CD14-positive monocyte (primary cell): Measurements from ENCODE around the gene SETD3. TPM values are rescaled to one million over a fixed set of nuclear protein-coding genes. Genes with fewer than 3 reads are reported as not detected.

Source experiments
- DNase-seq, 3 donors: peaks; one replicate each; pipeline ENCODE4 v3.0.0-alpha.2; 2011 to 2022
- H2AFZ ChIP-seq: 2 replicates; pipeline ENCODE4 v1.6.0; 2012; ENCODE audit warnings: mild to moderate bottlenecking, low read depth, low read length, inconsistent platforms; ENCODE audit not compliant: insufficient read depth, poor library complexity, severe bottlenecking
- H3K27ac ChIP-seq, 2 donors: 1 replicate in 1 of 2; 2 replicates in 1 of 2; pipeline ENCODE4 v1.5.1; 2012 to 2013; ENCODE audit warnings: low read length in 2 of 2, control low read depth in 1 of 2, inconsistent platforms in 1 of 2, low read depth in 1 of 2, mild to moderate bottlenecking in 1 of 2
- H3K27me3 ChIP-seq, 2 donors: one replicate each; pipeline versions ENCODE4 v1.6.0 to v1.6.1; 2011 to 2013; ENCODE audit warnings: low read length in 2 of 2; ENCODE audit not compliant: control insufficient read depth in 2 of 2, insufficient read depth in 2 of 2
- H3K36me3 ChIP-seq, 2 donors: replicated peaks in 1 of 2; 1 replicate in 1 of 2; 2 replicates in 1 of 2; pipeline versions ENCODE4 v1.5.1 to v1.6.1; 2012 to 2013; ENCODE audit warnings: low read length in 2 of 2, control low read depth in 1 of 2, inconsistent platforms in 1 of 2, mild to moderate bottlenecking in 1 of 2; ENCODE audit not compliant: insufficient read depth in 2 of 2, control insufficient read depth in 1 of 2
- H3K4me1 ChIP-seq, 2 donors: 1 replicate in 1 of 2; 2 replicates in 1 of 2; pipeline versions ENCODE4 v1.5.1 to v1.6.1; 2012 to 2013; ENCODE audit warnings: low read length in 2 of 2, control low read depth in 1 of 2, inconsistent platforms in 1 of 2, mild to moderate bottlenecking in 1 of 2, moderate library complexity in 1 of 2; ENCODE audit not compliant: insufficient read depth in 2 of 2, control insufficient read depth in 1 of 2
- H3K4me2 ChIP-seq: replicated peaks from 2 replicates; pipeline ENCODE3; 2012; ENCODE audit warnings: low read length, moderate library complexity, mild to moderate bottlenecking; ENCODE audit not compliant: poor library complexity, severe bottlenecking; ENCODE audit errors: extremely low read depth
- H3K4me3 ChIP-seq, 3 experiments: fragments of 200-600 bp in 1 of 3; sonication (generic) in 1 of 3; replicated peaks in 1 of 3; 1 replicate in 2 of 3; 2 replicates in 1 of 3; pipeline ENCODE4 v1.5.1; 2011 to 2013; ENCODE audit warnings: low read length in 3 of 3, mild to moderate bottlenecking in 3 of 3, control low read depth in 2 of 3, low read depth in 2 of 3, inconsistent platforms in 1 of 3, moderate library complexity in 1 of 3
- H3K79me2 ChIP-seq: 2 replicates; pipeline ENCODE4 v1.6.0; 2012; ENCODE audit warnings: mild to moderate bottlenecking, control low read depth, inconsistent platforms, low read length, moderate library complexity; ENCODE audit not compliant: insufficient read depth
- H3K9ac ChIP-seq: 2 replicates; pipeline ENCODE4 v1.6.0; 2017; ENCODE audit warnings: low read length, mild to moderate bottlenecking; ENCODE audit not compliant: insufficient read depth, poor library complexity, severe bottlenecking
- H3K9me3 ChIP-seq, 2 donors: replicated peaks in 1 of 2; 1 replicate in 1 of 2; 2 replicates in 1 of 2; pipeline versions ENCODE4 v1.5.1 to v1.6.1; 2012 to 2013; ENCODE audit warnings: low read length in 2 of 2, control low read depth in 1 of 2; ENCODE audit not compliant: control insufficient read depth in 1 of 2, insufficient read depth in 1 of 2
- H4K20me1 ChIP-seq: 2 replicates; pipeline ENCODE4 v1.6.0; 2012; ENCODE audit warnings: mild to moderate bottlenecking, low read length, control low read depth, moderate library complexity; ENCODE audit not compliant: insufficient read depth
- H3K27ac Mint-ChIP-seq, 7 donors: one replicate each; pipeline ENCODE4 v1.8.0; 2020; ENCODE audit warnings: mild to moderate bottlenecking in 7 of 7, mixed read lengths in 7 of 7, moderate library complexity in 6 of 7, inconsistent platforms in 2 of 7
- H3K27me3 Mint-ChIP-seq, 3 donors: one replicate each; pipeline ENCODE4 v1.8.0; 2021 to 2022; ENCODE audit warnings: low read depth in 3 of 3, mild to moderate bottlenecking in 3 of 3, mixed read lengths in 3 of 3, moderate library complexity in 3 of 3, inconsistent platforms in 1 of 3
- H3K36me3 Mint-ChIP-seq, 2 donors: one replicate each; pipeline ENCODE4 v1.8.0; 2020; ENCODE audit warnings: mixed read lengths in 2 of 2, inconsistent platforms in 1 of 2, mild to moderate bottlenecking in 1 of 2
- H3K4me1 Mint-ChIP-seq: one replicate; pipeline ENCODE4 v1.8.0; 2020; ENCODE audit warnings: mild to moderate bottlenecking, mixed read lengths
- H3K4me3 Mint-ChIP-seq, 2 donors: one replicate each; pipeline ENCODE4 v1.8.0; 2020; ENCODE audit warnings: mild to moderate bottlenecking in 2 of 2, mixed read lengths in 2 of 2, moderate library complexity in 1 of 2
- H3K9me3 Mint-ChIP-seq, 7 donors: one replicate each; pipeline ENCODE4 v1.8.0; 2020 to 2022; ENCODE audit warnings: mixed read lengths in 7 of 7, mild to moderate bottlenecking in 6 of 7, moderate library complexity in 6 of 7, inconsistent platforms in 2 of 7
- CTCF ChIP-seq: fragments of 200-600 bp; IDR thresholded peaks from one replicate; pipeline ENCODE4 v1.8.0; 2022; ENCODE audit warnings: antibody characterized with exemption, mild to moderate bottlenecking
- WGBS: methylation state at CpG from one replicate; pipeline ENCODE4 v1.1.5; 2013; ENCODE audit warnings: missing lambda C conversion rate; ENCODE audit not compliant: insufficient coverage; 5-methylcytosine and 5-hydroxymethylcytosine counted together
- intact Hi-C, 2 donors: fragments of 100-400 bp; cut with micrococcal nuclease; formaldehyde crosslinking; loops; one replicate each; pipeline versions ENCODE4 v1.15.0 to v1.15.1; 2023
- polyA minus RNA-seq: library from RNA; depleted of rRNA, polyadenylated mRNA; stranded (reverse); fragments of >200 nt; gene quantifications from 2 replicates; pipeline ENCODE4 v1.2.3, GENCODE V29; 2012
- polyA plus RNA-seq, 3 donors: library from polyadenylated mRNA; depleted of rRNA in 1 of 3; unstranded in 2 of 3; stranded (reverse) in 1 of 3; fragments of 300-500 nt in 2 of 3; fragments of >200 nt in 1 of 3; fragmentation: Illumina TruSeq in 2 of 3; gene quantifications; 1 replicate in 2 of 3; 2 replicates in 1 of 3; pipeline ENCODE4 v1.2.3, GENCODE V29; 2012 to 2021
- total RNA-seq, 12 experiments: library from RNA in 1 of 12; stranded (reverse) in 1 of 12; fragments of 120-200 nt in 1 of 12; gene quantifications; one replicate each; pipeline ENCODE4 v1.2.4 and lab custom pipeline; 2013 to 2026; ENCODE audit warnings: mixed read lengths in 6 of 12, inconsistent platforms in 1 of 12

SETD3 gene
- 93.1 TPM for total RNA-seq (2013)
- polyA plus RNA-seq (10 to 100 TPM; 22.9 to 39.5 (median 38.7) TPM), polyA minus RNA-seq (29.8 and 50.3 TPM in 2 replicates), total RNA-seq (lab: John Stamatoyannopoulos, UW) (56.4 to 135 (median 85.3) reads per million in 11 experiments)

GRCh38 chr14:99479906-99480869 is at the start of gene SETD3:
Gene SETD3 (minus strand): TSS chr14:99480859. CDS start chr14:99465805, 15,054 bp downstream.
- peak within 1 kb of the TSS; percentile 95 to 97 for H3K4me3 Mint-ChIP-seq
- under 1% methylated on average over 121 of the region's 122 CpGs for WGBS
- no peaks in the 10 kb centered on the region for H3K9me3 ChIP-seq
- peak; percentile 36 to 58 (median 39) for DNase-seq
- peak within 1 kb of the TSS; percentile 87 to 96 for H3K27ac ChIP-seq
- H3K27ac Mint-ChIP-seq: peak within 1 kb of the TSS; percentile 97 to 99 (median 98)
- no peak for TF ChIP-seq CTCF
- no peaks in the 10 kb centered on the region for H3K36me3 ChIP-seq
- peaks cover 0 to 2% (median 0%) of the 10 kb centered on the region in 3 donors for H3K27me3 Mint-ChIP-seq
- peaks cover 80% of the 10 kb centered on the region for H4K20me1 ChIP-seq
- peaks cover 92% of the 10 kb centered on the region for H3K79me2 ChIP-seq
- H3K4me1 ChIP-seq: peaks cover 33 to 52% of the 10 kb centered on the region in 2 donors
- no peaks in the 10 kb centered on the region for H3K9me3 Mint-ChIP-seq
- peak within 1 kb of the TSS; percentile 94 for H3K9ac ChIP-seq
- intact Hi-C loops: loop anchor here in 1 of 2 donors (5.0 kb wide), 1 partner anchor 202 kb away; the partner anchor contains the start of gene CYP46A1
- peak within 1 kb of the TSS; percentile 76 for H2AFZ ChIP-seq
- peak within 1 kb of the TSS; percentile 93 for H3K4me2 ChIP-seq
- H3K4me3 ChIP-seq: peak within 1 kb of the TSS; percentile 72 to 96 (median 93)
- peaks cover 50% of the 10 kb centered on the region for H3K4me1 Mint-ChIP-seq
- H3K27me3 ChIP-seq: no peaks in the 10 kb centered on the region
- peaks cover 0 to under 1% of the 10 kb centered on the region in 2 donors for H3K36me3 Mint-ChIP-seq

- Histone ChIP-seq H3K36me3 (no peaks in the 10 kb centered on the region), H4K20me1 (no peaks in the 10 kb centered on the region), H3K4me3 (no peak overlapping the region), H3K79me2 (no peaks in the 10 kb centered on the region), H3K4me1 (no peaks in the 10 kb centered on the region), H3K27me3 (no peaks in the 10 kb centered on the region), H3K9ac (no peak overlapping the region), H3K27ac (no peak overlapping the region), H2AFZ (no peak overlapping the region), H3K9me3 (no peaks in the 10 kb centered on the region), H3K4me2 (no peak overlapping the region)
- intact Hi-C loops: no loop called here
- H3K4me1 Mint-ChIP-seq: peaks cover 2% of the 10 kb centered on the region
- no peaks in the 10 kb centered on the region for H3K36me3 Mint-ChIP-seq
- H3K4me3 Mint-ChIP-seq: no peak overlapping the region
- no peak overlapping the region for H3K27ac Mint-ChIP-seq
- DNase-seq: no peak
- H3K27me3 Mint-ChIP-seq: peaks cover 1 to 5% (median 2%) of the 10 kb centered on the region in 3 donors
- 70% methylated on average over 1 of the region's 4 CpGs for WGBS
- TF ChIP-seq CTCF: no peak
- no peaks in the 10 kb centered on the region for H3K9me3 Mint-ChIP-seq
Observed at GRCh38 chr14:99529899-99530298, 49.2 kb upstream of the SETD3 start.
